GM18951 (cell line): ENCODE results near the gene PGBD5.

ENCODE experiments used
- POLR2A ChIP-seq: IDR thresholded peaks from 4 replicates; pipeline ENCODE4 v1.6.1; 2011; ENCODE audit warnings: mild to moderate bottlenecking; ENCODE audit not compliant: insufficient read length, insufficient read depth; ENCODE audit errors: extremely low read depth
- in situ Hi-C: fragments of 300-500 bp; cut with MboI; formaldehyde crosslinking; loops from one replicate; pipeline ENCODE4 v1.12.0; 2022; ENCODE audit warnings: low sequenced_read_pairs, mixed read lengths, inconsistent platforms; ENCODE audit not compliant: unreplicated experiment

PGBD5 gene

GRCh38 chr1:230266456-230266855 is 159.7 kb downstream of the PGBD5 start:
- no peak for TF ChIP-seq POLR2A
- in situ Hi-C loops: no loop called here

GRCh38 chr1:230265200-230266115 is 160.7 kb downstream of the PGBD5 start:
- in situ Hi-C loops: no loop called here
- TF ChIP-seq POLR2A: no peak
